Loucy (cell line): ENCODE measurements around the gene THADA.

Experiments used
- H2AFZ ChIP-seq: fragments of 200-600 bp; sonication (generic); 2 replicates; pipeline ENCODE4 v1.6.0; 2016; ENCODE audit warnings: antibody characterized with exemption, mild to moderate bottlenecking, low read length, moderate library complexity
- H3F3A ChIP-seq: fragments of 200-600 bp; 2 replicates; pipeline ENCODE4 v1.6.0; 2016; ENCODE audit warnings: antibody characterized with exemption, low read depth, mild to moderate bottlenecking
- H3K27me3 ChIP-seq: fragments of 200-600 bp; sonication (generic); 2 replicates; pipeline ENCODE4 v1.6.1; 2014; ENCODE audit warnings: low read length, mild to moderate bottlenecking; ENCODE audit not compliant: insufficient read depth, poor library complexity, severe bottlenecking
- H3K36me3 ChIP-seq: fragments of 200-600 bp; sonication (generic); 2 replicates; pipeline ENCODE4 v1.6.1; 2016; ENCODE audit warnings: low read length; ENCODE audit not compliant: insufficient read depth
- H3K4me1 ChIP-seq: fragments of 200-600 bp; sonication (generic); 2 replicates; pipeline ENCODE4 v1.5.1; 2014; ENCODE audit warnings: low read length, mild to moderate bottlenecking; ENCODE audit not compliant: insufficient read depth, poor library complexity, severe bottlenecking
- H3K4me2 ChIP-seq: fragments of 200-600 bp; sonication (generic); 2 replicates; pipeline ENCODE4 v1.6.0; 2014; ENCODE audit warnings: antibody characterized with exemption, low read length, low read depth, mild to moderate bottlenecking; ENCODE audit not compliant: poor library complexity, severe bottlenecking
- H3K4me3 ChIP-seq: fragments of 200-600 bp; sonication (generic); 2 replicates; pipeline ENCODE4 v1.5.1; 2014; ENCODE audit warnings: low read length, mild to moderate bottlenecking, mixed read lengths; ENCODE audit not compliant: poor library complexity, severe bottlenecking
- H3K79me2 ChIP-seq: fragments of 200-600 bp; sonication (generic); 2 replicates; pipeline ENCODE4 v1.6.1; 2014; ENCODE audit warnings: low read length; ENCODE audit not compliant: insufficient read depth
- H3K9ac ChIP-seq: fragments of 200-600 bp; sonication (generic); 2 replicates; pipeline ENCODE4 v1.6.0; 2014; ENCODE audit warnings: mild to moderate bottlenecking, low read depth, low read length, moderate library complexity; ENCODE audit not compliant: poor library complexity, severe bottlenecking
- H3K9me2 ChIP-seq: fragments of 200-600 bp; sonication (generic); replicated peaks from 2 replicates; pipeline ENCODE4 v1.6.1; 2016; ENCODE audit warnings: low read depth, low read length, mixed read lengths
- H3K9me3 ChIP-seq: fragments of 200-600 bp; sonication (generic); 2 replicates; pipeline ENCODE4 v1.6.1; 2014; ENCODE audit warnings: mild to moderate bottlenecking, antibody characterized with exemption, low read length, low read depth; ENCODE audit not compliant: insufficient read depth
- H4K20me1 ChIP-seq: fragments of 200-600 bp; sonication (generic); 2 replicates; pipeline ENCODE4 v1.6.0; 2014; ENCODE audit warnings: antibody characterized with exemption, low read length, mild to moderate bottlenecking; ENCODE audit not compliant: insufficient read depth, poor library complexity, severe bottlenecking
- EZH2phosphoT487 ChIP-seq: fragments of 200-600 bp; IDR thresholded peaks from 2 replicates; pipeline ENCODE4 v1.6.1; 2018; ENCODE audit warnings: antibody characterized with exemption, mild to moderate bottlenecking, moderate library complexity, borderline replicate concordance
- TF ChIP-seq, protein P1 (sequence below): fragments of 200-600 bp; sonication (generic); conservative IDR thresholded peaks from 2 replicates; pipeline ENCODE4 v1.5.1; 2014; ENCODE audit warnings: mild to moderate bottlenecking, antibody characterized with exemption, low read length

THADA gene

DNA sequence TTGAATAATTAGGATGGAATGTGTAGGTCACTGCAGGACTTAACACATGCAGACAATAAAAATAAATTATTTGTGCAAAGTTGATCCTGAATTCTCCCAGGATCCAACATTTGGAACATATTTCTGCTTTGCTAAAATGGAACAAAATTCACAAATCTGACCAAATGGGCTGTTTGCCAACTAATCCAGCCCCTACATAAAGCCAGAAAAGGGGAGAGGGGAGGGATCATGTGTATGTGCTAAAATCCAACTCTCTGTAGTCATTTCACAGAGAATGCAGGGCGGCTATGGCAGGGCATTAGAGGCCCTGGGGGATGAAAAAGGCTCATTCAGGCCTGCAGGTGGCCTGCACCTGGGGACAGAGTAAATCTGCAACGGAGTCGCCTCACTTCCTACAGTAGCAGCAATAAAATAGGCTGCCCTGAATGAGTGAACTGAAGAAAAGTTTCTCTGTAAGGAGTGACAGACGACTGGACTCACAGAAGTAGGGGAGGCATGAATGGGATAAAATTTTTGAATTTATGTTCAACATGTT, 365.4 kb downstream of the THADA start:
- TF ChIP-seq EZH2phosphoT487: no peak
- TF ChIP-seq, protein P1, sequence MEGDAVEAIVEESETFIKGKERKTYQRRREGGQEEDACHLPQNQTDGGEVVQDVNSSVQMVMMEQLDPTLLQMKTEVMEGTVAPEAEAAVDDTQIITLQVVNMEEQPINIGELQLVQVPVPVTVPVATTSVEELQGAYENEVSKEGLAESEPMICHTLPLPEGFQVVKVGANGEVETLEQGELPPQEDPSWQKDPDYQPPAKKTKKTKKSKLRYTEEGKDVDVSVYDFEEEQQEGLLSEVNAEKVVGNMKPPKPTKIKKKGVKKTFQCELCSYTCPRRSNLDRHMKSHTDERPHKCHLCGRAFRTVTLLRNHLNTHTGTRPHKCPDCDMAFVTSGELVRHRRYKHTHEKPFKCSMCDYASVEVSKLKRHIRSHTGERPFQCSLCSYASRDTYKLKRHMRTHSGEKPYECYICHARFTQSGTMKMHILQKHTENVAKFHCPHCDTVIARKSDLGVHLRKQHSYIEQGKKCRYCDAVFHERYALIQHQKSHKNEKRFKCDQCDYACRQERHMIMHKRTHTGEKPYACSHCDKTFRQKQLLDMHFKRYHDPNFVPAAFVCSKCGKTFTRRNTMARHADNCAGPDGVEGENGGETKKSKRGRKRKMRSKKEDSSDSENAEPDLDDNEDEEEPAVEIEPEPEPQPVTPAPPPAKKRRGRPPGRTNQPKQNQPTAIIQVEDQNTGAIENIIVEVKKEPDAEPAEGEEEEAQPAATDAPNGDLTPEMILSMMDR: no peak
- H3K4me2 ChIP-seq: no peak overlapping the region
- H2AFZ ChIP-seq: no peak overlapping the region
- no peaks in the 10 kb centered on the region for H3K9me2 ChIP-seq
- H3K36me3 ChIP-seq: peaks cover 8% of the 10 kb centered on the region; the same call in 1 of the 2 replicates
- no peaks in the 10 kb centered on the region for H3K9me3 ChIP-seq
- peaks cover 20% of the 10 kb centered on the region for H3K4me1 ChIP-seq
- no peak overlapping the region for H3K9ac ChIP-seq
- H3K79me2 ChIP-seq: peaks cover 29% of the 10 kb centered on the region
- no peak overlapping the region for H3K4me3 ChIP-seq
- peaks cover 8% of the 10 kb centered on the region for H3F3A ChIP-seq
- no peaks in the 10 kb centered on the region for H3K27me3 ChIP-seq
- H4K20me1 ChIP-seq: peaks cover 6% of the 10 kb centered on the region

DNA sequence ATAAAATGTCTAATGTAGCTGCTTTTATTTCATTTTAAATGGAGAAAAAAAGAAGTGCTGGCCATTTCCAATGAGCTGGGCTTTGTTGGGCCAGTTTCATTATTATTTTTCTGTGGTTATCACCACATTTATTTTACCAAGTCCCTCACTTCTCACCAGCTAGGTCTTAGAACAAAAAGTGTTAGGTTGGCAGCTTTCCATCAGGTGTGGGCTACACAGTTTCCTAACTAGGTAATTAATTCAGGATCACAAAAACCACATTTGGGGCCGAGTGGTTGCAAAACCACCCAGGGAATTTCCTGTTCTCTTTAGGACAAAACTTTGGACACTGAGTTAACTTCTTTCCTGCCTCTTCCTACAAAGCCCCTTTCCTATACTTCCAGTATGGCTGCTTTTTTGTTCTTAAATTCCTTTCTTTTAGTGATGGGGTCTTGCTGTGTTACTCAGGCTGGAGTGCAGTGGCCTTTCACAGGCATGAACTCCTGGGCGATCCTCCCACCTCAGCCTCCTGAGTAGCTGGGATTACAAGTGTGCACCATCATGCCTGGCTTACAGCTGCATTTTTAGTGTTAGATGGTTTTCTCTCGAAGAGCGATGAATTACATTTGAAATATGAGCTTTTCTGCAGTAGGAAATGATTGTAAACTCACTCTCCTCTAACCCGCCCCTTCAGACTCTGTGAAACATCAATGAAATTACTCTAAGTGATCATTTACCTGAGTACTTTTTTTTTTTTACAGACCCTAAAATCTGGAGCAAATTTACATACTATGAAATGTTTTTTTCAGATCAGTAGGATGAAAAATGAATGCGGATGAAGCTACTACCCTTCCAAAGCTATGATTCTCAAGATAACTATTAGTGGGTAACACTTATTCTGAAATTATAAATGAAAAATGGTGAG, 366.8 kb downstream of the THADA start:
- Histone ChIP-seq H3K4me3 (peak overlapping the region; percentile 97), H3F3A (peaks cover 8% of the 10 kb centered on the region), H2AFZ (no peak overlapping the region), H4K20me1 (peaks cover 10% of the 10 kb centered on the region), H3K36me3 (peaks cover 17% of the 10 kb centered on the region; the same call in 1 of the 2 replicates), H3K79me2 (peaks cover 43% of the 10 kb centered on the region), H3K9me3 (no peaks in the 10 kb centered on the region), H3K9me2 (no peaks in the 10 kb centered on the region), H3K4me1 (peaks cover 20% of the 10 kb centered on the region), H3K4me2 (peak overlapping the region; percentile 89), H3K9ac (peak overlapping the region; percentile 100), H3K27me3 (no peaks in the 10 kb centered on the region)
- TF ChIP-seq EZH2phosphoT487: no peak
- TF ChIP-seq, protein P1: no peak

DNA sequence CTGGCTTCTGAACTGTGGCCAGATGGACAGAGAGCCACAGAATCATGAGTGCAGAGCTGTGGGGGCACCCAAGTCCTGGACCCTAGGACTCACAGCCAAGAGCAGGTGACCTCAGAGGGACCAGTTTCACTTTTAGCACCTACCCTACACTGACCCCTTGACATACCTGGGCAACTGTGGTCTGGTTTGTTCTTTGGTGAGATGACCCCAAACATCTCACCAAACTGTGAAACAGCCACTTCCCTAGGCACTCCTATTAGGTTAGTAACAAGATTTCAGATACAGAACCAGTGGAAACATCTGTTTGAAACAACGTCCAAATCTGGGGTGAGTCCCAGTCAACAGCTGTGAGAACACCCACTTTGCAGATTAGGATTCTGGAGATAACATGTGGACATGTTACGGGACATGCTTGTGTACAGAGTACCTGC, 367.5 kb downstream of the THADA start:
- H3K9me2 ChIP-seq: no peaks in the 10 kb centered on the region
- H3K27me3 ChIP-seq: no peaks in the 10 kb centered on the region
- peaks cover 8% of the 10 kb centered on the region for H3F3A ChIP-seq
- peaks cover 50% of the 10 kb centered on the region for H3K79me2 ChIP-seq
- H3K9ac ChIP-seq: peak overlapping the region; percentile 100
- H3K4me3 ChIP-seq: peak overlapping the region; percentile 97
- H2AFZ ChIP-seq: no peak overlapping the region
- peaks cover 24% of the 10 kb centered on the region for H3K36me3 ChIP-seq
- no peaks in the 10 kb centered on the region for H3K9me3 ChIP-seq
- TF ChIP-seq EZH2phosphoT487: no peak
- TF ChIP-seq, protein P1: no peak
- H3K4me1 ChIP-seq: peaks cover 27% of the 10 kb centered on the region
- H4K20me1 ChIP-seq: peaks cover 17% of the 10 kb centered on the region
- H3K4me2 ChIP-seq: peak overlapping the region; percentile 89
